GM19099 (cell line): ENCODE results near the gene SYMPK.

ENCODE experiments used
- POLR2A ChIP-seq: IDR thresholded peaks from 3 replicates; pipeline ENCODE4 v1.6.1; 2011; ENCODE audit warnings: low read depth; ENCODE audit not compliant: insufficient read length; ENCODE audit errors: extremely low read depth

The SYMPK gene

GRCh38 chr19:45863335-45863839 is 440 bp upstream of the SYMPK start:
- TF ChIP-seq POLR2A, result no peak

GRCh38 chr19:45862271-45862563 is 730 bp downstream of the SYMPK start:
- no peak for TF ChIP-seq POLR2A

- TF ChIP-seq POLR2A, result no peak
These were observed 2.3 kb downstream of the SYMPK start for GRCh38 chr19:45860359-45861259.

- no peak for TF ChIP-seq POLR2A
These were observed 8.7 kb downstream of the SYMPK start for GRCh38 chr19:45854167-45854778.

GRCh38 chr19:45852983-45853382 is 10.0 kb downstream of the SYMPK start:
- TF ChIP-seq POLR2A, result no peak

- TF ChIP-seq POLR2A, result no peak
These were observed 10.7 kb downstream of the SYMPK start for GRCh38 chr19:45852145-45852750.

- TF ChIP-seq POLR2A, result no peak
These were observed 14.0 kb downstream of the SYMPK start for GRCh38 chr19:45848922-45849321.

GRCh38 chr19:45847663-45848062 is 15.3 kb downstream of the SYMPK start:
- no peak for TF ChIP-seq POLR2A

GRCh38 chr19:45842198-45842597 is 20.7 kb downstream of the SYMPK start:
- TF ChIP-seq POLR2A, result no peak

GRCh38 chr19:45834970-45835369 is 28.0 kb downstream of the SYMPK start:
- TF ChIP-seq POLR2A, result no peak

GRCh38 chr19:45828945-45829344 is 34.0 kb downstream of the SYMPK start:
- TF ChIP-seq POLR2A, result no peak

GRCh38 chr19:45828523-45828922 is 34.4 kb downstream of the SYMPK start:
- no peak for TF ChIP-seq POLR2A

- no peak for TF ChIP-seq POLR2A
These were observed 35.4 kb downstream of the SYMPK start for GRCh38 chr19:45827459-45828093.

GRCh38 chr19:45826934-45827333 is 36.0 kb downstream of the SYMPK start:
- TF ChIP-seq POLR2A, result no peak
